Cortex of kidney (tissue), 1 donor: ENCODE measurements around the gene LTBP2.

Source experiments
- DNase-seq: peaks from one replicate; lab custom pipeline; 2025; lab: John Stamatoyannopoulos, UW

Gene LTBP2

GRCh38 chr14:74526854-74527585 is 85.0 kb downstream of the LTBP2 start:
- no peak for DNase-seq

GRCh38 chr14:74525361-74525851 is 86.6 kb downstream of the LTBP2 start:
- DNase-seq = no peak

- DNase-seq = no peak
Measured at GRCh38 chr14:74524812-74525135, 87.3 kb downstream of the LTBP2 start.

- DNase-seq = no peak
Measured at GRCh38 chr14:74524076-74524811, 87.8 kb downstream of the LTBP2 start.

- DNase-seq = no peak
Measured at GRCh38 chr14:74522740-74523139, 89.3 kb downstream of the LTBP2 start.

- no peak for DNase-seq
Measured at GRCh38 chr14:74521756-74522155, 90.3 kb downstream of the LTBP2 start.

GRCh38 chr14:74519316-74520074 is 92.5 kb downstream of the LTBP2 start:
- DNase-seq = no peak

- no peak for DNase-seq
Measured at GRCh38 chr14:74518221-74518620, 93.8 kb downstream of the LTBP2 start.

GRCh38 chr14:74517731-74518130 is 94.3 kb downstream of the LTBP2 start:
- DNase-seq = no peak

- DNase-seq = no peak
Measured at GRCh38 chr14:74516451-74517160, 95.4 kb downstream of the LTBP2 start.

- DNase-seq = no peak
Measured at GRCh38 chr14:74515891-74516412, 96.1 kb downstream of the LTBP2 start.

GRCh38 chr14:74514471-74514941 is 97.5 kb downstream of the LTBP2 start:
- DNase-seq = no peak

GRCh38 chr14:74511966-74512830 is 99.8 kb downstream of the LTBP2 start:
- no peak for DNase-seq

GRCh38 chr14:74510959-74511409 is 101.1 kb downstream of the LTBP2 start:
- DNase-seq = no peak

- DNase-seq = no peak
Measured at GRCh38 chr14:74510223-74510931, 101.7 kb downstream of the LTBP2 start.

GRCh38 chr14:74509587-74510222 is 102.3 kb downstream of the LTBP2 start:
- DNase-seq = no peak

- DNase-seq = no peak
Measured at GRCh38 chr14:74508844-74509428, 103.1 kb downstream of the LTBP2 start.

GRCh38 chr14:74508292-74508731 is 103.7 kb downstream of the LTBP2 start:
- no peak for DNase-seq

GRCh38 chr14:74507840-74508239 is 104.2 kb downstream of the LTBP2 start:
- DNase-seq = no peak
